Neural cell (in vitro differentiated cells): ENCODE measurements around the gene OR51A2.

Source experiments
- CTCF ChIP-seq: fragments of 450-650 bp; IDR thresholded peaks from 2 replicates; pipeline ENCODE4 v1.5.1; 2014; ENCODE audit warnings: antibody characterized with exemption, mild to moderate bottlenecking, moderate library complexity; ENCODE audit not compliant: poor library complexity, severe bottlenecking
- EZH2 ChIP-seq: fragments of 200-600, 300-800 bp; shearing (Covaris generic), sonication (generic); IDR thresholded peaks from 2 replicates; pipeline ENCODE4 v1.6.1; 2014; ENCODE audit warnings: antibody characterized with exemption, low read length, borderline replicate concordance, mild to moderate bottlenecking; ENCODE audit not compliant: insufficient read depth, poor library complexity, severe bottlenecking

GRCh38 chr11:4921796-4922195, 33.7 kb downstream of the OR51A2 start:
- no peak for TF ChIP-seq CTCF
- TF ChIP-seq EZH2 = no peak
